Measurements from ENCODE around the gene DIPK1C.

Gene DIPK1C

GRCh38 chr18:74477771-74478170 is 20.7 kb upstream of the DIPK1C start:
- no peak for DNase-seq (ENCODE audit: low read depth, low spot score)
- no peak for TF ChIP-seq CTCF (IDR thresholded peaks at IDR 0.05; ENCODE audit: low read depth, low read length)
- in situ Hi-C loops (cut with HindIII; ENCODE audit: low sequenced_read_pairs), result no loop called here
- H3K4me3 ChIP-seq (ENCODE audit: low read depth, low read length), result no peak overlapping the region

GRCh38 chr18:74476140-74476539 is 19.0 kb upstream of the DIPK1C start:
- no peak for DNase-seq (ENCODE audit: low read depth, low spot score)
- in situ Hi-C loops (cut with HindIII; ENCODE audit: low sequenced_read_pairs), result no loop called here
- TF ChIP-seq CTCF (IDR thresholded peaks at IDR 0.05; ENCODE audit: low read depth, low read length), result peak; percentile 75
- no peak overlapping the region for H3K4me3 ChIP-seq (ENCODE audit: low read depth, low read length)

- in situ Hi-C loops (cut with HindIII; ENCODE audit: low sequenced_read_pairs), result no loop called here
- H3K4me3 ChIP-seq (ENCODE audit: low read depth, low read length), result no peak overlapping the region
- no peak for DNase-seq (ENCODE audit: low read depth, low spot score)
- no peak for TF ChIP-seq CTCF (IDR thresholded peaks at IDR 0.05; ENCODE audit: low read depth, low read length)
These were observed 17.0 kb upstream of the DIPK1C start for GRCh38 chr18:74473976-74474640.

GRCh38 chr18:74472312-74472711 is 15.2 kb upstream of the DIPK1C start:
- H3K4me3 ChIP-seq (ENCODE audit: low read depth, low read length), result no peak overlapping the region
- no peak for DNase-seq (ENCODE audit: low read depth, low spot score)
- no peak for TF ChIP-seq CTCF (IDR thresholded peaks at IDR 0.05; ENCODE audit: low read depth, low read length)
- in situ Hi-C loops (cut with HindIII; ENCODE audit: low sequenced_read_pairs), result no loop called here

GRCh38 chr18:74468547-74469061 is 11.5 kb upstream of the DIPK1C start:
- H3K4me3 ChIP-seq (ENCODE audit: low read depth, low read length), result no peak overlapping the region
- in situ Hi-C loops (cut with HindIII; ENCODE audit: low sequenced_read_pairs), result no loop called here
- peak; percentile 32 for DNase-seq (ENCODE audit: low read depth, low spot score)
- TF ChIP-seq CTCF (IDR thresholded peaks at IDR 0.05; ENCODE audit: low read depth, low read length), result no peak

GRCh38 chr18:74465775-74466174 is 8.7 kb upstream of the DIPK1C start:
- DNase-seq (ENCODE audit: low read depth, low spot score), result no peak
- TF ChIP-seq CTCF (IDR thresholded peaks at IDR 0.05; ENCODE audit: low read depth, low read length), result no peak
- H3K4me3 ChIP-seq (ENCODE audit: low read depth, low read length), result no peak overlapping the region
- in situ Hi-C loops (cut with HindIII; ENCODE audit: low sequenced_read_pairs), result no loop called here

All from astrocyte of the spinal cord (primary cell).